Erythroblast (primary cell): Measurements from ENCODE around the gene FAM3C.

ENCODE experiments used
- GATA1 ChIP-seq: IDR thresholded peaks from 2 replicates; pipeline ENCODE4 v1.6.1; 2011; ENCODE audit warnings: low read depth, mild to moderate bottlenecking, control low read depth, low read length, moderate library complexity
- POLR2A ChIP-seq: IDR thresholded peaks from 2 replicates; pipeline ENCODE4 v1.6.1; 2011; ENCODE audit warnings: mild to moderate bottlenecking, low read length

DNA sequence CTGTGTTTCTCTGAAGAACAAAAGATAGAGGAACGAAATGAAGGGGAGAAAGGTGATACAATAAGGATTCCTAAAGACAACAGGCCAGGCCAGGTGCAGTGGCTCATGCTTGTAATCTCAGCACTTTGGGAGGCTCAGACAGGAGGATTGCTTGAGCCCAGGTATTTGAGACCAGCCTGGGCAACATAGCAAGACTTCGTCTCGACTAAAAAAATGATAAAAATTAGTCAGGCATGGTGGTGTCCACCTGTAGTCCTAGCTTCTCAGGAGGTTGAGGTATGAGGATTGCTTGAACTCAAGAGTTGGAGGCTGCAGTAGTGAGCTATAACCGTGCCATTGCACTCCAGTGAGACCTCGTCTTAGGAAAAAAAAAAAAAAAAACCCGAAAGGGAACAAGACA lies 41.4 kb upstream of the FAM3C start:
- TF ChIP-seq POLR2A (no peak), GATA1 (no peak)
